ENCODE data around the gene RPS6KB2. TPM values are rescaled to one million over a fixed set of nuclear protein-coding genes. Genes with fewer than 3 reads are reported as not detected.
A peak's percentile ranks its signal among the peaks of the same experiment; 100 is the strongest.

RPS6KB2 gene
- total RNA-seq, 1 experiment from 2014 or later: 58.8 TPM

DNA sequence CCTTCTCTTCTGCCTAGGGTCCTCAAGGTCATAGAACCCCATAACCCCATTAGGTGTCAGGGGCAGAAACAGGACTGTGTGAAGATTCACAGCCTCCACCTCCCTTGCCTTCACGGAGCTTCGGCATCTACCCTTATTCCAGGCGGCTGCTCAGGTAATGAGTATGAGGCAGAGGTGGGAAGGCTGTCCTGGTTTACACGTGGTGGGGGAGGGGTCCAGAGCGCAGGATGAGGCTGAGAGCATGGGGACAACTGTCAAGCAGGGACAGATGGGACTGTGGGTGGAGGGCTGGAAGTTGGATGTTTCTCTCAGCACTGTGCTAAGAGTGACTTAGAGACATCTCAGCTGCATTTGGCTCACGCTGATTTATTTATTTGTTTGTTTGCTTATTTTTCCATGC, 40.8 kb upstream of the RPS6KB2 start:
- no peak for DNase-seq (ENCODE audit: low spot score)
- Histone ChIP-seq H3K27me3 (replicated peaks; ENCODE audit: insufficient read depth, low read depth, low read length, poor library complexity) (no peaks in the 10 kb centered on the region), H3K27ac (ENCODE audit: low read depth, low read length, poor library complexity, severe bottlenecking) (no peak overlapping the region), H3K4me3 (ENCODE audit: low read depth, low read length, poor library complexity, severe bottlenecking) (no peak overlapping the region), H3K4me1 (ENCODE audit: insufficient read depth, low read length, poor library complexity, severe bottlenecking) (peaks cover 15% of the 10 kb centered on the region), H3K36me3 (ENCODE audit: insufficient read depth, low read length, poor library complexity, severe bottlenecking) (no peaks in the 10 kb centered on the region), H3K9me3 (ENCODE audit: low read depth, low read length, poor library complexity, severe bottlenecking) (no peaks in the 10 kb centered on the region)
- TF ChIP-seq EZH2 (IDR thresholded peaks at IDR 0.05; ENCODE audit: borderline replicate concordance, low read depth, low read length, poor library complexity, severe bottlenecking): no peak
- TF ChIP-seq, protein P1, sequence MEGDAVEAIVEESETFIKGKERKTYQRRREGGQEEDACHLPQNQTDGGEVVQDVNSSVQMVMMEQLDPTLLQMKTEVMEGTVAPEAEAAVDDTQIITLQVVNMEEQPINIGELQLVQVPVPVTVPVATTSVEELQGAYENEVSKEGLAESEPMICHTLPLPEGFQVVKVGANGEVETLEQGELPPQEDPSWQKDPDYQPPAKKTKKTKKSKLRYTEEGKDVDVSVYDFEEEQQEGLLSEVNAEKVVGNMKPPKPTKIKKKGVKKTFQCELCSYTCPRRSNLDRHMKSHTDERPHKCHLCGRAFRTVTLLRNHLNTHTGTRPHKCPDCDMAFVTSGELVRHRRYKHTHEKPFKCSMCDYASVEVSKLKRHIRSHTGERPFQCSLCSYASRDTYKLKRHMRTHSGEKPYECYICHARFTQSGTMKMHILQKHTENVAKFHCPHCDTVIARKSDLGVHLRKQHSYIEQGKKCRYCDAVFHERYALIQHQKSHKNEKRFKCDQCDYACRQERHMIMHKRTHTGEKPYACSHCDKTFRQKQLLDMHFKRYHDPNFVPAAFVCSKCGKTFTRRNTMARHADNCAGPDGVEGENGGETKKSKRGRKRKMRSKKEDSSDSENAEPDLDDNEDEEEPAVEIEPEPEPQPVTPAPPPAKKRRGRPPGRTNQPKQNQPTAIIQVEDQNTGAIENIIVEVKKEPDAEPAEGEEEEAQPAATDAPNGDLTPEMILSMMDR (conservative IDR thresholded peaks at IDR 0.05; ENCODE audit: low read depth, low read length): no peak
- no TSS peak for BruUV-seq (replicated peaks)
- ChIA-PET POLR2A (ENCODE audit: low non-redundant PET) (no interaction called here), CTCF (interaction anchor here (0.7 to 1.5 kb wide), 2 partner anchors 14 to 726 kb away, joined by 3 read pairs; partner anchors contain the start of gene PPP1CA)
- intact Hi-C loops (cut with micrococcal nuclease; ENCODE audit: unreplicated experiment): loop anchor here (10.0 kb wide), 2 partner anchors 303 to 333 kb away; partner anchors contain the start of gene RHOD

DNA sequence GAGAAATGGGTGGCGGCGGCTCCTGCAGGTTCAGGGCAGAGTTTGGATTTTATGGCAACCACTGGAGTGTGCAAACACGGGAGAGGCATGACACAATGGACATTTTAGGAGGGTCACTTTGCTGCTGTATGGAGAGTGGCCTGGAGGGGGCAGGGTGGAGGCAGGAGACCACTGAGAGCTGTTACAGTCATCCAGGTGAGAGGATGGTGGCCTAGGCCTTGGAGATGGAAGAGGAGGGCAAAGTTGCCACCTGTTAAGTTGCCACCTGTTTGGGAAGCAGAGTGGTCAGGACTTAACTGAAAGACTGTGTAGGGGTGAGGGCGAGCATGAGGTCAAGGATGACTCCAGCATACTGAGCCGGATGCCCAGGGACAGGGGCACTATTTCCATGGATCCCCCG, 38.8 kb upstream of the RPS6KB2 start:
- intact Hi-C loops (cut with micrococcal nuclease; ENCODE audit: unreplicated experiment): loop anchor here (10.0 kb wide), 2 partner anchors 305 to 335 kb away; partner anchors contain the start of gene RHOD
- H3K27ac ChIP-seq (ENCODE audit: low read depth, low read length, poor library complexity, severe bottlenecking): no peak overlapping the region

DNA sequence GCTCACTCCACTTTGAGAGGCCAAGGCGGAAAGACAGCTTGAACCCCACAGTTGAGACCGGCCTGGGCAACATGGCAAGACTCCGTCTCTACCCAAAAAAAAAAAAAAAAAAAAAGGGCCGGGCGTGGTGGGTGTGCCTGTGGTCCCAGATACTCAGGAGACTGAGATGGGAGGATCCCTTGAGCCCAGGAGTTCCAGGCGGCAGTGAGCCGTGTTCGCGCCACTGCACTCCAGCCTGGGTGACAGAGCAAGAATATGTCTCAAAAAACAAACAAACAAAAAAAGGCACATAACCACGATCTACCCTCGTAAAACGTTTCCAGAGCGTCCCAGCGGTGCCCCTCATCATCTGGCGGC, 37.4 kb upstream of the RPS6KB2 start:
- intact Hi-C loops (cut with micrococcal nuclease; ENCODE audit: unreplicated experiment): loop anchor here (5.0 kb wide), 1 partner anchor 116 kb away; the partner anchor contains the start of genes CDK2AP2 and PITPNM1
- TF ChIP-seq, protein P1 (conservative IDR thresholded peaks at IDR 0.05; ENCODE audit: low read depth, low read length): no peak
- TF ChIP-seq EZH2 (IDR thresholded peaks at IDR 0.05; ENCODE audit: borderline replicate concordance, low read depth, low read length, poor library complexity, severe bottlenecking): no peak
- no peak for DNase-seq (ENCODE audit: low spot score)
- no peaks in the 10 kb centered on the region for H3K9me3 ChIP-seq (ENCODE audit: low read depth, low read length, poor library complexity, severe bottlenecking)
- H3K4me3 ChIP-seq (ENCODE audit: low read depth, low read length, poor library complexity, severe bottlenecking): peak overlapping the region; percentile 77
- no TSS peak for BruUV-seq (replicated peaks)
- CTCF ChIA-PET: interaction anchor here (2.7 kb wide), 1 partner anchor 9 kb away, joined by 10 read pairs; no protein-coding TSS in a partner anchor
- peaks cover 9% of the 10 kb centered on the region for H3K4me1 ChIP-seq (ENCODE audit: insufficient read depth, low read length, poor library complexity, severe bottlenecking)
- POLR2A ChIA-PET (ENCODE audit: low non-redundant PET): no interaction called here
- H3K27ac ChIP-seq (ENCODE audit: low read depth, low read length, poor library complexity, severe bottlenecking): peak overlapping the region; percentile 89
- no peaks in the 10 kb centered on the region for H3K27me3 ChIP-seq (replicated peaks; ENCODE audit: insufficient read depth, low read depth, low read length, poor library complexity)
- H3K36me3 ChIP-seq (ENCODE audit: insufficient read depth, low read length, poor library complexity, severe bottlenecking): peaks cover 17% of the 10 kb centered on the region

More for the DNA sequence above, 38.8 kb upstream of the RPS6KB2 start:
- H3K27me3 ChIP-seq (replicated peaks; ENCODE audit: insufficient read depth, low read depth, low read length, poor library complexity): no peaks in the 10 kb centered on the region
- TF ChIP-seq, protein P1 (conservative IDR thresholded peaks at IDR 0.05; ENCODE audit: low read depth, low read length): peak; percentile 71
- no peak for TF ChIP-seq EZH2 (IDR thresholded peaks at IDR 0.05; ENCODE audit: borderline replicate concordance, low read depth, low read length, poor library complexity, severe bottlenecking)
- CTCF ChIA-PET: interaction anchor here (0.6 to 0.9 kb wide), 2 partner anchors 12 to 360 kb away, joined by 4 to 6 read pairs; partner anchors contain the start of gene PPP1CA
- POLR2A ChIA-PET (ENCODE audit: low non-redundant PET): no interaction called here
- no TSS peak for BruUV-seq (replicated peaks)
- DNase-seq (ENCODE audit: low spot score): no peak
- H3K4me1 ChIP-seq (ENCODE audit: insufficient read depth, low read length, poor library complexity, severe bottlenecking): peaks cover 18% of the 10 kb centered on the region
- no peak overlapping the region for H3K4me3 ChIP-seq (ENCODE audit: low read depth, low read length, poor library complexity, severe bottlenecking)
- H3K9me3 ChIP-seq (ENCODE audit: low read depth, low read length, poor library complexity, severe bottlenecking): no peaks in the 10 kb centered on the region
- H3K36me3 ChIP-seq (ENCODE audit: insufficient read depth, low read length, poor library complexity, severe bottlenecking): peaks cover 8% of the 10 kb centered on the region
